TTC549 (cell line): ENCODE measurements around the gene BCAP31.

Experiments used
- FAIRE-seq: peaks from 2 replicates; lab custom pipeline; 2012; peaks lifted over from hg19 to GRCh38; lab: Jason Lieb, UNC

The BCAP31 gene

DNA sequence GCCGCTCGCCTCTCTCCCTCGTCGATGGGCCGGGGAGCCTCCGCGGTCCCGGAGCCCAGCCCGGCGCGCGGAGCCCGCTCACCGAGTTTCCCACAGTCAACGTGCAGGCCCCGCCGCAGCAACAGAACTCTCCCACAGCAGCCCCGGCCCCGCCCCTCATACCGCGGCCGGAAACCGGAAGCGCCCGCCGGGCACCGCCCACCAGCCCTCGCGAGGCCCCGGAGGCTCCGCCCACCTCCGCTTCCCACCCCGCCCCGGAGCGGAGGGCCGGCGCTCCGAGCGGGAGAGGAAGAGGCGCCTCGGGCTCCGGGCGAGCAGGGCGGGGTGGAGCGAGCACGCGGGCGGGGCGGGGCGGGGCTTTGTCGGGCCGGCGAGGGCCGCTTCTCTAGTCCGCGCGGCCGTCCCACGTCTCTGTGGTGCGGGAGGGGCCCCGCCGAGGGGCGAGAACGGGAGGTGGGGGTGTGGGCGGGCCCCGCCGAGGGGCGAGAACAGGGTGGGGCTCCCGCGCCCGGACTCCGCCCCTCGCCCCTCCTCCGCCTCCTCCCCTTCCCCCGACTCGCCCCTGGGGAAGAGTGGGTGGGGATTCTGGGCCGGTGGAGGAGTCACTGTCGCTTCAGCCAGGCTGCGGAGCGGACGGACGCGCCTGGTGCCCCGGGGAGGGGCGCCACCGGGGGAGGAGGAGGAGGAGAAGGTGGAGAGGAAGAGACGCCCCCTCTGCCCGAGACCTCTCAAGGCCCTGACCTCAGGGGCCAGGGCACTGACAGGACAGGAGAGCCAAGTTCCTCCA is at the start of gene BCAP31, which contains the start of gene ABCD1:
BCAP31 (minus strand) TSS at position 136 of the 787 bp plus-strand sequence. CDS start 1,143 bp downstream, outside the sequence.
ABCD1 (plus strand) TSS at position 605 of the 787 bp plus-strand sequence. CDS start 411 bp downstream, outside the sequence.
- no peak for FAIRE-seq

DNA sequence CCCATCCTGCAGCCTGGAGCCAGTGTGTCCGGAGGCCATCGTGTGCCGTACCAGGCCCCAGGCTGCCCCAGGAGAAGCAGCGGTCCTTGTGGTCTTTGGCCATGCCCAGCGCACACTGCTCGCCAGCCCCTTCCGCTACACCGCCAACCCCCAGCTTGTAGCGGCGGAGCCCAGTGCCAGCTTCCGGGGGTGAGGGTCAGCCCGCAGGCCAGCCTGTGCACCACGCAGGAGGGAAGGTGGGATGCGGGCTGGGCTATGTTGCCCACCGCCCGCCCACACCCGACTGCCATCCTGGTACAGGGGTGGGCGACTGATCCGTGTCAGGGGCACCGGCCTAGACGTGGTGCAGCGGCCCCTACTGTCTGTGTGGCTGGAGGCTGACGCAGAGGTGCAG is 49.0 kb upstream of the BCAP31 start:
- no peak for FAIRE-seq

DNA sequence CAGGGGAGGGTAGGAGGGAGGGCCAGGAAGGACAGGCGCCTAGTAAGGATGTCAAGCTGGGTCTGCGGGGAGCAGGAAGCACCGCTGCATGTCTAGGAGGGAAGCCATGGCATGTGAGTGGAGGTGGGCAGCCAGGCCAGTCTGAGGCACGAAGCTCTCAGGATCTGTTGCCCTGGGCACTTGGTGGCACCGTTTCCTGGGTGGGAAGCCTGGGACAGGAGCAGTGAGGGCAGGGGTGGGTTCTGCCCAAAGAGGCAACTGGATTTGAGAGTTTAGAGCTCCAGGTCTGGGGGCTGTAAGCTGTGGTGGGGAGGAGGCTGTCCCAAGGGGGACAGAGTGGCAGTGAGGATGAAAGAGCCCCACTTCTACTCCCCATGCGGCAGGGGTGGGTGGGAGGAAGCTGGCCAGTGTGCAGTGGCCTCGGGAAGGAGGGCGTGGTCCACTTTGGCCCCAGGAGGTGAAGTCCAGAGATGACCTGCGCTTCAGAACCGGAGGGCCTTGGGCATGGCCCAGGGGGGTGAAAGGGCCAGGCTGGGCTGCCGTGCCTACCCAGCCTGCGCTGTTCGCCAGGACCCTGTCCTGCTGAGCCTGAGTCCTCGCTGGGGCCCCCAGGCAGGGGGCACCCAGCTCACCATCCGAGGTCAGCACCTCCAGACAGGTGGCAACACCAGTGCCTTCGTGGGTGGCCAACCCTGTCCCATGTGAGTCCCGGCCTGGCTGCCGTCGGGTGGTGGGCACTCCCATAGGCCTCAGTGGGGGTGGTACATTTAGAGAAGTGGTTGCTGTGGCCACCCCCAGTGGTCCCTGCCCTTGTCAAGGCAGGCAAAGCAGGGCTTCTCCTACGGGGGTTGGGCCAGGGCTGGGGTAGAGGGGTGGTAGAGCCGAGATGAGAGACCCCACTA is 48.4 kb upstream of the BCAP31 start:
- no peak for FAIRE-seq

DNA sequence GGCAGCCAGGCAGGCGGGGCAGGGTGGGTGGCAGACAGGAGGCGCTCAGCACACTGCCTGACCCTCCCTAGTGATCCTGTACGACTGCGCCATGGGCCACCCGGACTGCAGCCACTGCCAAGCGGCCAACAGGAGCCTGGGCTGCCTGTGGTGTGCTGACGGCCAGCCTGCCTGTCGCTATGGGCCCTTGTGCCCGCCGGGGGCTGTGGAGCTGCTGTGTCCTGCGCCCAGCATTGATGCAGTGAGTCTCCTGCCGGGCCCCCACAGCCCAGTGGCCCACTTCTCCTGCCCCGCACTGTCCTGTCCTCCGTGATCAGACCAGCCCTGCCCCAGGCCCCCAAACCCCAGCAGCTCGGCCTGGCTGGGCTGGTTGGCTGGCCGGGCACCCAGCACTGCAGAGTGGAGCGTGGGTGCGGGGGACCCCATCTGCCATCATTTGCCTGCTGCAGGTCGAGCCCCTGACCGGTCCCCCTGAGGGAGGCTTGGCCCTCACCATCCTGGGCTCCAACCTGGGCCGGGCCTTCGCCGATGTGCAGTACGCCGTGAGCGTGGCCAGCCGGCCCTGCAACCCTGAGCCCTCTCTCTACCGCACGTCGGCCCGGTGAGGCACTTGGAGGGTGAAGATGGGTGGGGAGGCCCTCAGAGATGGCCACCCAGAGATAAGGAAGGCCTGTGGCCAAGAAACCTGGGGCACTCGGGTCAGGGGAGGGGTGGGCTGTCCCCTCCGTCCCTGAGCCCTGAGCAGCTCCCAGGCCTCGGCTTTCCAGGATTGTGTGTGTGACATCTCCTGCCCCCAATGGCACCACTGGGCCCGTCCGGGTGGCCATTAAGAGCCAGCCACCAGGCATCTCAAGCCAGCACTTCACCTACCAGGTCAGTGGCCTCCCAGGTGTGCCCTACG is 47.5 kb upstream of the BCAP31 start:
- FAIRE-seq: no peak

DNA sequence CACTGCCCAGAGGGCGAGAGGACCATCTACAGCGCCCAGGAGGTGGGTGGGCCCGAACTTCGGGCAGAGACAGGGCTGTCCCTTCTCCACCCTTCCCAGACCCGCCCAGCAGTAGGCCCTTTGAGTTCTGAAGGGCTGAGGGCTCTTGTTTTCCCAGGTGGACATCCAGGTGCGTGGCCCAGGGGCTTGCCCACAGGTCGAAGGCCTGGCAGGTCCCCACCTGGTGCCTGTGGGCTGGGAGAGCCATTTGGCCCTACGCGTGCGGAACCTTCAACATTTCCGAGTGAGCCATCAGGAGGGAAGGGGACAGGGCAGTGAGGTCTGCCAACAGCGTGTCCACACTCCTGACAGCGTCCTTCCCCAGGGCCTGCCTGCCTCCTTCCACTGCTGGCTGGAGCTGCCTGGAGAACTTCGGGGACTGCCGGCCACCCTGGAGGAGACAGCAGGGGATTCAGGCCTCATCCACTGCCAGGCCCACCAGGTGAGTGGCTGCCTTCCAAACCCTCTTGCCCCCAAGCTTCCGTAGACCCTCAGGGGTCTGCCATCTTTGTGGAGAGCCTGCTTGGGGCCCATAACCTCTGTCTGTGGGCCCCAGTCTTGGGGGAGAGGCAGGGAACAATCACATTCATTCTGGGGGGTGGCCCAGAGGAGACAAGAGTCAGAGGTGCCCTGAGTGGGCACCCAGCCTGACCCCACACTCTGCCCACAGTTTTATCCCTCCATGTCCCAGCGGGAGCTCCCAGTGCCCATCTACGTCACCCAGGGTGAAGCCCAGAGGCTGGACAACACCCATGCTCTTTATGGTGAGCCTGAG is 46.6 kb upstream of the BCAP31 start:
- FAIRE-seq: no peak

DNA sequence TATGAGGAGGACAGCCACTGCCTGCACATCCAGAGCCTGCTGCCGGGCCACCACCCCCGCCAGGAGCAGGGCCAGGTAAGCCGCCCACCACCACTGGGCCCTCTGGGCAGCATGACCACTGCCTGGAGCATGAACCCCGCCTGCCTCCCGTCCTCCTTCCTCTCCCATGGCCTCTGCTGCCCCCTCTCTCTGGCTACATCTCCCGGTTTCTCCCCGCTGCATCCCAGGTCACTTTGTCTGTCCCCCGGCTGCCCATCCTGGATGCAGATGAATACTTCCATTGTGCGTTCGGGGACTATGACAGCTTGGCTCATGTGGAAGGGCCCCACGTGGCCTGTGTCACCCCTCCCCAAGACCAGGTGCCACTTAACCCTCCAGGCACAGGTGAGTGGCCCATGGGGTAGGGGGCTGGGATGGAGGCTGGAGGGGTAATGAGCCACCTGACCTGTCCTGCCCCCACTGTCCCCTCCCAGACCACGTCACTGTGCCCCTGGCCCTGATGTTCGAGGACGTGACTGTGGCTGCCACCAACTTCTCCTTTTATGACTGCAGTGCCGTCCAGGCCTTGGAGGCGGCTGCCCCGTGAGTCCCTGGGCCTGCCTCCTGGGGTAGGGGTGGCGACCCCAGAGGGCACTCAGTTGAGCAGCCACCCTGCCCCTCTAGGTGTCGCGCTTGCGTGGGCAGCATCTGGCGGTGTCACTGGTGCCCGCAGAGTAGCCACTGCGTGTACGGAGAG is 45.8 kb upstream of the BCAP31 start:
- FAIRE-seq: no peak

DNA sequence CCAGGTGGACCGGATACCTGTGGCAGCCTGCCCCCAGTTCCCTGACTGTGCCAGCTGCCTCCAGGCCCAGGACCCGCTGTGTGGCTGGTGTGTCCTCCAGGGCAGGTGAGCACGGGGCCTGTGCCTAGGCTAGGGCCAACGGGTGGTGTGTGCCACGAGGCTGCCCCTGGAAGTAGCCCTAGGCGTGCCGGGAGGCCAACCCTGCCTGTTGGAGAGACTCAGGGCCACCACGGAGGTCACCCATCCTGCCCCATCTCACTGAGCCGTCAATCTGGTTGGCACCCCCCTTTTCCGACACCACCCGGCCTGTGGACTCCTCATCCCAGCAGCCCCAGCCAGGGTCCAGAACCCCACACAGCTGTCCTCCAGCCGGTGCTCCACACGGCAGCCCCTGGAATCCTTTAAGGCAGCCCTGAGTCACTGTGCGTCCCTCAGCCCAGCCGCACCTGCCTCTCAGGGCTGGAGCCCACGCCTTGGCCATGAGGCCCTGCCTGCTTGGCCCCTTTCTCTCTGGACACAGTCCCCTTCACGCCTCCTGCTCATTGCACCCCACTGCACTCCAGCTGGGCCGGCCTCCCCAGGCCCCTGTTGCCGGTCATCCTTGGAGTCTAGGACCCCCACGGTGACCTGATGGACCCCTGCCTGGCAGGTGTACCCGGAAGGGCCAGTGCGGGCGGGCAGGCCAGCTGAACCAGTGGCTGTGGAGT is 45.1 kb upstream of the BCAP31 start:
- no peak for FAIRE-seq

DNA sequence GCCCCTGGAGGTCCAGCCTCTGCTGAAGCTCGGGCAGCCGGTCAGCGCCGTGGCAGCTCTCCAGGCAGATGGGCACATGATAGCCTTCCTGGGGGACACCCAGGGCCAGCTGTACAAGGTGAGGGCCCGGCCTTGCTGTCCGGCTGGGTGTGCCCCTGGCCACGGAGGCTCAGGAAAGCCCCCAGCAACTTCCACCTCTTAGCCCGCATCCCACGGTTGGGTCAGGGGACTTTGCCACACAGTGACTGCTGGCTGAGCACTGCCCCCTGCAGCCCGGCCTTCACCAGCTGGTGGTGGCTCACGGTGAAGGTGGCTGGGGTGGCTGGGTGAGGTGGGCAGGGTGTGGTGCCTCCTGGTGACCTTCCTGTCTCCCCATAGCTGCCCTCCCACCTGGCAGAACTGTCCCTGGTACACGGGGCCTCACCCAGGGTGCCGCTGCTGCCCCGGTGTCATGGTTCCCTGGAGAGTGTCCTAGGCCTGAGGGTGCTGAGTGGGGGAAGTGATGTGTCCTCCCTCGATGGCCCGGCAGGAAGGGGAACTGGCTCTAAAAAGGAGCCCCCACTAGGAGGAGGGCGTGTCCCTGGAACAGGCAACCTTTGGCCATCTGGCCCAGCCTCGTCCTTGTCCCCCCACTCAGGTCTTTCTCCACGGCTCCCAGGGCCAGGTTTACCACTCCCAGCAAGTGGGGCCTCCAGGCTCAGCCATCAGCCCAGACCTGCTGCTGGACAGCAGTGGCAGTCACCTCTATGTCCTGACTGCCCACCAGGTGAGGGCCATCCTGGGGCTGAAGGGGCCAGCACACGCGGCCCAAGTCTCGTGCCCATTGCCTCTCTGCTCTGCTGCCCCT is 44.3 kb upstream of the BCAP31 start:
- no peak for FAIRE-seq

DNA sequence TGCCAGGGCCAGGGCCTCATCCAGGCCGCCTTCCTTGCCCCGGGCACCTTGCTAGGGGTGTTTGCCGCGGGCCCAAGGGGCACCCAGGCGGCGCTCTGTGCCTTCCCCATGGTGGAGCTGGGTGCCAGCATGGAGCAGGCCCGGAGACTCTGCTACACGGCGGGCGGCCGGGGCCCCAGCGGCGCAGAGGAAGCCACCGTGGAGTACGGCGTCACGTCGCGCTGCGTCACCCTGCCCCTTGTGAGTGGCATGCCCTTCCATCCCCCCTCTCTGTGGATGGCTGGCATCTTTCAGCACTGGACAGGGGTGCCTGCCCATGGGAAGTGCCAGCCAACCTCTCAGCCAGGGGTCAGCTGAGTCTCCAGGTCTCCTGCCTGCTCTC is 43.5 kb upstream of the BCAP31 start:
- FAIRE-seq: no peak

DNA sequence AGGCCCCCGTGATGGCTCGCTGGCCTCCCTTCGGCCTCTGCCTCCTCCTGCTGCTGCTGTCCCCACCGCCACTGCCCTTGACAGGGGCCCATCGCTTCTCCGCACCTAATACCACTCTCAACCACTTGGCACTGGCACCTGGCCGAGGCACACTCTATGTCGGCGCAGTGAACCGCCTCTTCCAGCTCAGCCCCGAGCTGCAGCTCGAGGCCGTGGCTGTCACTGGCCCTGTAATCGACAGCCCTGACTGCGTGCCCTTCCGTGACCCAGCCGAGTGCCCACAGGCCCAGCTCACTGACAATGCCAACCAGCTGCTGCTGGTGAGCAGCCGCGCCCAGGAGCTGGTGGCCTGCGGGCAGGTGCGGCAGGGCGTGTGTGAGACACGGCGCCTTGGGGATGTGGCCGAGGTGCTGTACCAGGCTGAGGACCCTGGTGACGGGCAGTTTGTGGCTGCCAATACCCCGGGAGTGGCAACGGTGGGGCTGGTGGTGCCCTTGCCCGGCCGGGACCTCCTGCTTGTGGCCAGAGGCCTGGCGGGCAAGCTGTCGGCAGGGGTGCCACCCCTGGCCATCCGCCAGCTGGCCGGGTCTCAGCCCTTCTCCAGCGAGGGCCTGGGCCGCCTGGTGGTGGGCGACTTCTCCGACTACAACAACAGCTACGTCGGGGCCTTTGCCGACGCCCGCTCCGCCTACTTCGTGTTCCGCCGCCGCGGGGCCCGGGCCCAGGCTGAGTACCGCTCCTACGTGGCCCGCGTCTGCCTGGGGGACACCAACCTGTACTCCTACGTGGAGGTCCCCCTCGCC is 42.9 kb upstream of the BCAP31 start:
- no peak for FAIRE-seq

DNA sequence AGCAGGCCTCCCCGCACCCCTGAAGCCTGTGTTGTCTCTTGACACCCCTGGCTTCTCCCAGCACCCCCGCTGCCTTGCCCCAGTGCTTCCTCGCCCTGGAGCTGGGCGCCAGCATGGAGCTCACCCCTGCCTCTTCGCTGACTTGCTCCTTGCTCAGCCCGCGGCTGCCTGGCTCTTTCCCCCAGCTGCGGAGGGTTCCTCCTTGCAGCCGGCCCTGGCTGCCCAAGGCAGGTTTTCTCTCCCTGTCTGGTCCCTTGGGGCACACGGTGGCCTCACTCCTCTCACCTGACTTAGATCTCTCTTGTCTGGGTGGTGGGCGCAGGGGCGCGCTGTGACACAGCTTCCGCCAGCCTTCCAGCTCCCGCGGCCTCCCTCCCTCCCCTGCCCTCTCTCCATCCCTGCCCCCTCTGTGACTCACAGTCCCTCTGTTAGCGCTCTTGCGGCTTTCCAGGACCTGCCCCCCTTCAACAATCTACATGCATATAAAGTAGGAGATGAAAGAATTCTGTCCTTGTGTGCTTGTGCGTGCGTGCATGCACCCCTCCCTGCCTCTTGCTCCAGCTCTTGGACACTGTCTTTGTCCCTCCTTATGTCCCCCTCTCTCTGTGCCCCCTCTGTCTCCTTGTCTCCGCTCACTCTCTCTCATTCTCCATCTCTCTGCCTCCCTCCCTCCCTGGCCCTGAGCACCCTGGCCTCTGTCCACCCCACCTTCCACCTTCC is 42.1 kb upstream of the BCAP31 start:
- FAIRE-seq: no peak

DNA sequence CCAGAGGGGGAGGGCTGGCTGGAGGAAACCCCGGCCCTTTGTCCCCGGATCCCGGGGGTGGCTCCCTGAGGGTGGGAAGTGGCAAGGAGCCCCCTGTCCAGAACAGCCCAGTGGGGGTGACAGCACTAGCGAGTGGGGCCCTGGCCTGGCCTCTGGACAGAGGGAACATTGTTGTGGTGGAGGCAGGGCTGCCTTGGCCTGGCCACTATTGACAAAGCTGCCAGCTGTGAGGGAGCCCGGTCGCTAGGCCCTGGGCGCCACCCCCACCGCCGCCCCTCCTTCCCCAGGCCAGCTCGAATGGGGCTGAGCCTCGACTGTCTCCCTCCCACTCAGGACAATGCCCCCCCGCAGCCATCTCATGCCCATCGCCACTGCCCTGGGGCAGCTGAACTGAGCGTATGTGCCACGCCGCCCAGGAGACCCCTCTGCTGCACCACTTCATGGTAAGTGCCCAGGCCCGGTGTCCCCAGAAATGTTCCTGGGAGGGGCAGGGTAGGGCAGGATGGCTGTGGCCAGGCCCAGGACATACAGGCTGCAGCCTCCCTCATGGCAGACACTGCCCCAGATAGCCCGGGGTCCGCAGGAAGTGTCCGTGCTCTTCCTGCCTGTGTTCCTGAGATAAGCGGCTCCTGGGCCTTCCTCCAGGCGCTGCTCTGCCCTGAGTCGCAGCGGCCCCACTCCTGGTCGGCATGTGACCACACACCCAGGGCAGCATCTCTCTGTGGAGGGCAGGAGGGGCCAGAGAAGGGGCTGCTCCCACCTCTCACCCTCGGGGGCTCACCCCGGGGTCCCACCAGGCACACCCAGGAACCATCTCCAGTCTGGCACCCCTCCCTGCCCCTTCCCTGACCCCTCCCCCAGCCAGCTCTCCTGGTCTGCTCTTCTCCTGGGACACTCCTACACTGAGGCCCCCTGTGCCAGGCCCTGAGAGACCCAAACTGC is 41.2 kb upstream of the BCAP31 start:
- no peak for FAIRE-seq

DNA sequence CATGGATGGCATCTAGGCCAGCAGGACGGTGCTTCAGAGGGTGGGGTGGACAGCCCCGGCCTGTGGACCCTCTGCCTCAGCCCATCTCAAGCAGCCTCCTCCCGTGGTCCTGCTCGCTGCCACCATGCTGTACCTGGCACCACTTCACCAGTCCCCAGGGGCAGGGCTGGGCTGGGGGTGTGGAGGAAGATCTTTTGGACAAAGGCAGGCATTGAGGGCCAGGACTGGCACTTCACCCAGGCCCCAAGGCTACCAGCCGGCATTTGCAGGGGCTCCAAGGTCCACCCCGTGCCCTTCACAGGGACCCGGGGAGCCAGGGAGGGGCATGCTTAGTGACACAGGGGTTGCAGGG is 40.6 kb upstream of the BCAP31 start:
- FAIRE-seq: no peak

DNA sequence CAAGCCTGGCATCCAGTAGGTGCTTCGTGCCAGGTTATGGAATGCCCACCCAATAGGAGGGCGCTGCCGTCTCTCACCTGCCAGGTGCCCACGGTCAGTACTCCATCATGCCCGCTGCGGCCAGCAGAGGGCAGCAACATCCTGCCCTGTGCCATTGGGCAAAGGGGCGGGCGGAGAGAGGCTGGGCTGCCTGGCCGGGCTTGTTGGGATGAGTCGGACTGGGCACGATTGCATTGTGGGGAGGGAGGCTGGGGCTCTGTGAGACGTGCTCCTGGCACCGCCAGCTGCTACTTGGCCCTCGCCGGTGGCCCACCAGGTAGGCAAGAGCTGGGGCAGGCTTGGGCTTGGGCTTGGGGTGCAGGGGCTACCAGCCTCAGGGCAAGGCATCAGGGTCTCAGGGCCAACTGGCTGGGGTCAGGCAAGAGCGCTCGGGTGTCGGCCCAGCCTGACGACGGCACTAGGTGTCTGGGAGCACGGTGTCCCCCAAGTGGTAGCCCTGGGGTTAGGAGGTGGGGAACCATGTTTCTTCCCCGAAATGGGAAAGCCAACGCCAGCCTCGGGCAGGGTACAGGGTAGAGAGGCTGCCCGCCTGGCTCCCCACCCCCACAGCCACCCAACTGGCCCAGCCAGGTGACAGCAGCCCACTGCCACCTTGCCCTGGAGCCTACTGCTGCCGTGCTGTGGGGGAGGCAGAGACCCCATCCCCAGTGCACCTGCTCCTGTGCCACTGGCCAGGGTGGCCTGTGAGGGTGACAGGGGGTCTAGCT is 40.0 kb upstream of the BCAP31 start, which contains the start of gene PLXNB3:
PLXNB3 (plus strand) TSS at position 261 of the 767 bp plus-strand sequence. CDS start 1,287 bp downstream, outside the sequence.
- FAIRE-seq: no peak

DNA sequence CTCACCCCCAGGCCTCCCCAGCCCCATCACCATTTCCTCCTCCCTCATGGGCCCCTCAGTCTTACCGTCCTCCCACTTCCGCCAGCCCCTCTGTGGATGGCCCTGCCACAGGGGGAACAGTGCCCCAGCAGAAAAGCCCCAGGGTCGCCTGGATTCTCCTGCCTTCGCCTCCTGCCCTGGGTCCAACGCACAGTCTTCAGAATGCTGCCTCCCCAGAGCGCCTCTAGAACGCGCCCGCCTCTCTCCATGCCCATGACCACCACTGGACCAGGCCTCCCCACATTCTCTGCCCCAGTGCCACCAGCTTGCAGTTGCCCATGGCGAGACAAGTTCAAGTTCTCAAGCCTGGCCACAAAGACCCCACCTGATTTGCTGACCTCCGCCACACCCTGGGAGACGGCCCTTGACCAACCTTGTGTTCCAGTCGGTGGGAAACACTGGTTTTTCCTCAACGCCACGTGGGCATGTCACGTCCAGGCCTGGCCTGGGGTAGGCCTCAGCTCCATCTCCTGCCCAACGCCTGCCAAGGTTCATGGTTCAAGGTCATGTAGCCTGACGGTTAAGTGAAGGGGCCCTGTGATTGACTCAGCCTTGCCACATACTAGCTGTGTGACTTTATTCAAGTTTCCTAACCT is 39.2 kb upstream of the BCAP31 start:
- no peak for FAIRE-seq
